Stimulated activated CD8-positive, alpha-beta memory T cell treated with anti-CD3 and anti-CD28 coated beads, Interleukin-7, amount 100 ng/mL, for 4 hours (primary cell): ENCODE data around the gene TSPYL2.

Source experiments
- DNase-seq, 2 donors: peaks; one replicate each; pipeline ENCODE4 v3.0.0-alpha.2; 2020; ENCODE audit warnings: low read depth in 2 of 2

TSPYL2 gene

GRCh38 chrX:53125506-53125905 lies 43.3 kb downstream of the TSPYL2 start:
- DNase-seq, result no peak

DNA sequence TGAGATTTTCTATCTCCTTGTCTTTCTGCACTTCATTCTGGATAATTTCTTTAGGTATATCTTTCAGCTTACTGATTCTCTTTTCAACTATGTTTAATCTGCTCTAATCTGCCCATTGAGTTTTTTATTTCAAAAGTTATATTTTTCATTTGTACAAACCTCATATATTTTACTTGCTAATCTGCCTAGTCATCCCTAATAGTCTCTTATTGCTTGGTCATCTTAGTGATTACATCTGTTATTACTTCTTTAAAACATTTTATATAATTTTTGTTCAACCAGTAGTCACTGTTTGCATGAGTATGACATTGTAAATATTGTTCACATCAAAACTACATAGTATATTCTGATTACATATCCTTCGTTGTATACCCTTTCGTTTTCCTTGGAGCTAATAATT lies 44.2 kb downstream of the TSPYL2 start:
- DNase-seq, result no peak

- DNase-seq, result no peak
Measured at GRCh38 chrX:53128097-53128749, 46.1 kb downstream of the TSPYL2 start.

DNA sequence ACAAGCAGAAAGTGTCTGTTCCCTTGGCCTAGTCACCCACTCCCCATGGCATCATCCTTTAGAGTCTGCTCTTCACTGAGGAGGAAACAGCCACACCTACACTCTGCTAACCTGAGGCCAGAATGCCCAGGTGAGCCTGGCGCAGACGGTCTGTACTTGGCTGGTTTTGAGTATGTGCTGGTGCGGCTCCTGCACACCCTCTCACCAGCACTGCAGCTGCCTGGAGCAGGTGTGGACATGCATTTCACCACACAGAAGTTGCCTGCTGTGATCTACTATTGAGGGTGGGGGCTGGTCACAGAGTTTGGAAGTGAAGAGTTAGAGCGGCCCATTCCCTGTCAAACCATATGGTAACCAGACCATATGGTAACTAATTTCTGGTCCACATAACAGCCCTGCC lies 51.2 kb downstream of the TSPYL2 start:
- no peak for DNase-seq

GRCh38 chrX:53135581-53135980 lies 53.4 kb downstream of the TSPYL2 start:
- no peak for DNase-seq
